Adrenal gland (tissue), 12 donors: Measurements from ENCODE around the gene PRKD1. TPM values are rescaled to one million over a fixed set of nuclear protein-coding genes. Genes with fewer than 3 reads are reported as not detected.

Source experiments
- DNase-seq, 7 donors: peaks; one replicate each; pipeline ENCODE4 v3.0.0-alpha.2; 2019 to 2020
- H3K27ac ChIP-seq, 5 donors: fragments of 200-600 bp; sonication (generic) in 4 of 5; 1 replicate in 3 of 5; 2 replicates in 2 of 5; pipeline versions ENCODE4 v1.5.1 to v1.8.0; 2016 to 2020; ENCODE audit warnings: mild to moderate bottlenecking in 1 of 5
- H3K27me3 ChIP-seq: fragments of 200-600 bp; 2 replicates; pipeline ENCODE4 v1.8.0; 2021
- H3K36me3 ChIP-seq, 2 donors: fragments of 200-600 bp; replicated peaks in 1 of 2; 1 replicate in 1 of 2; 2 replicates in 1 of 2; pipeline versions ENCODE4 v1.5.1 to v1.8.0; 2018 to 2022
- H3K4me1 ChIP-seq, 2 donors: fragments of 200-600 bp; replicated peaks in 1 of 2; 1 replicate in 1 of 2; 2 replicates in 1 of 2; pipeline versions ENCODE4 v1.5.1 to v1.8.0; 2018 to 2021
- H3K4me3 ChIP-seq, 4 donors: fragments of 200-600 bp; sonication (generic) in 3 of 4; one replicate each; pipeline ENCODE4 v1.5.1; 2016 to 2018
- H3K9me3 ChIP-seq, 3 donors: fragments of 200-600 bp; sonication (generic) in 1 of 3; replicated peaks in 1 of 3; 1 replicate in 2 of 3; 2 replicates in 1 of 3; pipeline versions ENCODE4 v1.5.1 to v1.8.0; 2016 to 2021
- POLR2A ChIP-seq, 2 donors: fragments of 450-650 bp; IDR thresholded peaks; one replicate each; pipeline ENCODE4 v1.6.1; 2017; ENCODE audit warnings: antibody characterized with exemption in 2 of 2, mild to moderate bottlenecking in 2 of 2, moderate library complexity in 1 of 2
- WGBS, 4 donors: extraction: QIAGEN DNeasy Blood & Tissue Kit in 2 of 4; methylation state at CpG; one replicate each; pipeline versions ENCODE4 v1.1.5 to v1.1.7; 2013 to 2017; 5-methylcytosine and 5-hydroxymethylcytosine counted together
- intact Hi-C, 2 donors: fragments of 100-400 bp; cut with DNase I; formaldehyde crosslinking; loops; one replicate each; pipeline versions ENCODE4 v1.14.1 to v1.15.0; 2022 to 2023
- polyA plus RNA-seq, 3 donors: library from polyadenylated mRNA; stranded (reverse); fragments of 200-250 nt in 2 of 3; fragments of 350-450 nt in 1 of 3; fragmentation: Illumina TruSeq in 1 of 3; extraction: RNeasy Lipid Tissue Mini Kit (QIAGEN cat#74804) in 1 of 3; gene quantifications; one replicate each; pipeline ENCODE4 v1.2.3, GENCODE V29; 2013 to 2014
- total RNA-seq, 9 donors: library from RNA; depleted of rRNA in 4 of 9; stranded (reverse); fragments of >200 nt in 4 of 9; fragments of 120-200 nt in 1 of 9; fragmentation: NEBNext Ultra II Directional in 1 of 9; extraction: Animal tissue kit (Norgen Biotek cat#: 25700) in 1 of 9; gene quantifications; one replicate each; pipeline versions ENCODE4 v1.1.0 to v1.2.4, GENCODE V29; 2013 to 2023
- TF ChIP-seq, protein P1 (sequence below), 6 experiments: fragments of 450-650 bp in 4 of 6; fragments of 200-600 bp in 2 of 6; sonication (generic) in 1 of 6; IDR thresholded peaks; 1 replicate in 5 of 6; 2 replicates in 1 of 6; pipeline versions ENCODE4 v1.5.1 to v1.8.0; 2016 to 2021; ENCODE audit warnings: antibody characterized with exemption in 6 of 6, mild to moderate bottlenecking in 2 of 6, moderate library complexity in 1 of 6
- donor health status: healthy with polysubstance abuse.
- donor health status: Bipolar disorder and iron deficiency.
- donor health status: DM: yes; HTN: yes; CAD: no.
- donor health status: DM: no; HTN: no; CAD: no.
- donor health status: DM: no; HTN: no; CAD: no.
- donor health status: DM: yes; HTN: yes; CAD: no.

Gene PRKD1
- total and polyA plus RNA-seq, 12 donors: 6.9 to 30.1 (median 22.0) TPM

DNA sequence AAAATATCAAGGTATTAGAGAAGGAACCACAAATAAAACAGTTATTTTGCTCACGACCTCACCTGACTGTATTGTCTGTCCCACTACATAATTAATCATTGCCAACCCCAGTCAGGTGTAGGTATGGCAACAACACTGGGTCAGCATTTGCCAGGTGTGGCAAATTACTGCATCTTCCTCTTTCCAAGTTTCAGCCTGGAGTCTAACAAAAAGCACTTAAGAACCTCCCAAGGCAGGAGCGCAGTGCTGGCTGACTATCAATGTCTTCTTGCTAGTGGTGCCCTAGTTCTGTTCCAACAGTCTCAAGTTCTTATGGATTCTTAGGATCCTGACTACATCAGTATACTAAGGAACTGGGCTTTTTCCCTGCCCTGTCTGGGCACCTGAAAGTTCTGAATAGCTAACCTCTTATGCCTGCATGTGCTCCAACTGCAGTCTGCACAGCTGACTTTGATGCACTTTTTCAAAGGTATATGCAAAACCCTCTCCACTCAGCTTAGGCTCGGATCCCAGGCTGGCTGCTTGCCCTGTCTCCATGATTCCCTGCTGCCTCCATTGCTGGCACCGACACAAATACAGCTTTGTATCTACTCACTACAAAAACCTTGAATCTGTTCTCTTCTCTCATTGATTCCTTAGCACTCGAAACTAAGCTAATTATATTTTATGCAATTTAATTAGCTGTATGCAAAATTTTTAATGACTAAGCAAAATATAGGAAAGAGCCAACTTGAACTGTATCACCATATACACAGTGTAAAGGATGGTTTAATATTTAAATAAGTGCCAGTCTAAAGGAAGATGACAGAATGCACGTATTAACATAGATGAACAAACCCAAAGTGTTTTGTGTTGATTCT, 113.3 kb downstream of the PRKD1 start:
- Histone ChIP-seq H3K36me3 (no peaks in the 10 kb centered on the region), H3K4me1 (peaks cover 12 to 20% of the 10 kb centered on the region in 2 donors), H3K4me3 (no peak overlapping the region), H3K9me3 (no peaks in the 10 kb centered on the region), H3K27ac (no peak overlapping the region), H3K27me3 (no peaks in the 10 kb centered on the region)
- peak; percentile 72 to 87 (median 79) for DNase-seq
- 53 to 58% (median 55%) methylated on average over 6 of the region's 6 CpGs for WGBS, 4 donors
- intact Hi-C loops: no loop called here
- TF ChIP-seq, protein P1, sequence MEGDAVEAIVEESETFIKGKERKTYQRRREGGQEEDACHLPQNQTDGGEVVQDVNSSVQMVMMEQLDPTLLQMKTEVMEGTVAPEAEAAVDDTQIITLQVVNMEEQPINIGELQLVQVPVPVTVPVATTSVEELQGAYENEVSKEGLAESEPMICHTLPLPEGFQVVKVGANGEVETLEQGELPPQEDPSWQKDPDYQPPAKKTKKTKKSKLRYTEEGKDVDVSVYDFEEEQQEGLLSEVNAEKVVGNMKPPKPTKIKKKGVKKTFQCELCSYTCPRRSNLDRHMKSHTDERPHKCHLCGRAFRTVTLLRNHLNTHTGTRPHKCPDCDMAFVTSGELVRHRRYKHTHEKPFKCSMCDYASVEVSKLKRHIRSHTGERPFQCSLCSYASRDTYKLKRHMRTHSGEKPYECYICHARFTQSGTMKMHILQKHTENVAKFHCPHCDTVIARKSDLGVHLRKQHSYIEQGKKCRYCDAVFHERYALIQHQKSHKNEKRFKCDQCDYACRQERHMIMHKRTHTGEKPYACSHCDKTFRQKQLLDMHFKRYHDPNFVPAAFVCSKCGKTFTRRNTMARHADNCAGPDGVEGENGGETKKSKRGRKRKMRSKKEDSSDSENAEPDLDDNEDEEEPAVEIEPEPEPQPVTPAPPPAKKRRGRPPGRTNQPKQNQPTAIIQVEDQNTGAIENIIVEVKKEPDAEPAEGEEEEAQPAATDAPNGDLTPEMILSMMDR (IDR thresholded peaks at IDR 0.05): no peak
- TF ChIP-seq POLR2A (IDR thresholded peaks at IDR 0.05): no peak

- Histone ChIP-seq H3K9me3 (no peaks in the 10 kb centered on the region), H3K36me3 (no peaks in the 10 kb centered on the region), H3K27me3 (no peaks in the 10 kb centered on the region), H3K27ac (peak overlapping the region in 1 of 5 donors; percentile 2), H3K4me3 (no peak overlapping the region), H3K4me1 (peaks cover 12 to 20% of the 10 kb centered on the region in 2 donors)
- DNase-seq: peak in 6 of 7 donors; percentile 25 to 62 (median 44)
- TF ChIP-seq, protein P1 (IDR thresholded peaks at IDR 0.05): no peak
- TF ChIP-seq POLR2A (IDR thresholded peaks at IDR 0.05): no peak
- intact Hi-C loops: no loop called here
These were observed 117.0 kb downstream of the PRKD1 start for GRCh38 chr14:29810682-29811081.

DNA sequence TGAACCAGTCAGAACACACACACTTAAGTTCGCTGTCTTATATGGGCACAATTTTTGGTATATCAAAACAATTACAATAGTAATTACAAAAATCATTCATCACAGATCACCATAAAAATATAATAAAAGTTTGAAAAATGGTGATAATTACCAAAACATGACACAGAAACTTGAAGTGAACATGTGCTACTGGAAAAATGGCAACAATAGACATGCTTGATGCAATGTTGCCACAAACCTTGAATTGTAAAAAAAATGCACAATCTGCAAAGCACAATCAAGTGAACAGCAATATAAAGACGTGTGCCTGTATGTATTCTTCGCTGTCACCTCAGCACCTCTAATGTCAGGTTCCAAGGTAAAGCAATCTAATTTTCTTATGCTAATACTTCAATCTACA, 117.6 kb downstream of the PRKD1 start:
- no peak overlapping the region for H3K4me3 ChIP-seq
- no peaks in the 10 kb centered on the region for H3K9me3 ChIP-seq
- TF ChIP-seq, protein P1 (IDR thresholded peaks at IDR 0.05): no peak
- no peak for TF ChIP-seq POLR2A (IDR thresholded peaks at IDR 0.05)
- no peaks in the 10 kb centered on the region for H3K27me3 ChIP-seq
- H3K4me1 ChIP-seq: peaks cover 12 to 20% of the 10 kb centered on the region in 2 donors
- DNase-seq: no peak
- H3K27ac ChIP-seq: peak overlapping the region in 1 of 5 donors; percentile 2
- H3K36me3 ChIP-seq: no peaks in the 10 kb centered on the region
- 89 to 92% (median 91%) methylated on average over 3 of the region's 3 CpGs for WGBS, 4 donors
- intact Hi-C loops: no loop called here

GRCh38 chr14:29806124-29806517, 121.5 kb downstream of the PRKD1 start:
- no peak overlapping the region for H3K4me3 ChIP-seq
- H3K4me1 ChIP-seq: peaks cover 11 to 20% of the 10 kb centered on the region in 2 donors
- intact Hi-C loops: no loop called here
- H3K36me3 ChIP-seq: no peaks in the 10 kb centered on the region
- no peaks in the 10 kb centered on the region for H3K9me3 ChIP-seq
- H3K27me3 ChIP-seq: no peaks in the 10 kb centered on the region
- DNase-seq: no peak
- 79 to 91% (median 88%) methylated on average over 1 of the region's 1 CpG for WGBS, 4 donors
- TF ChIP-seq POLR2A (IDR thresholded peaks at IDR 0.05): no peak
- peak overlapping the region in 2 of 5 donors; percentile 61 to 68 for H3K27ac ChIP-seq
